ENCODE measurements around the gene PSG11.
"Not testable (repeated sequence)": the region's sequence is repeated elsewhere in the genome, so short reads cannot be mapped to it uniquely, and the experiment has no call there.

- TF ChIP-seq MAX (IDR thresholded peaks at IDR 0.05; ENCODE audit: low read depth, low read length); CTCF (IDR thresholded peaks at IDR 0.05; ENCODE audit: low read depth, low read length); POLR2A (IDR thresholded peaks at IDR 0.05; ENCODE audit: extremely low read depth, insufficient read length): not testable (repeated sequence)
Measured at GRCh38 chr19:43059482-43059881, 33.2 kb upstream of the PSG11 start.

All from NB4 (cell line).